Measurements from ENCODE around the gene EXOC8. TPM values are rescaled to one million over a fixed set of nuclear protein-coding genes. Genes with fewer than 3 reads are reported as not detected.

The EXOC8 gene
- total RNA-seq, 1 experiment from 2014 or later, result 11.3 TPM

DNA sequence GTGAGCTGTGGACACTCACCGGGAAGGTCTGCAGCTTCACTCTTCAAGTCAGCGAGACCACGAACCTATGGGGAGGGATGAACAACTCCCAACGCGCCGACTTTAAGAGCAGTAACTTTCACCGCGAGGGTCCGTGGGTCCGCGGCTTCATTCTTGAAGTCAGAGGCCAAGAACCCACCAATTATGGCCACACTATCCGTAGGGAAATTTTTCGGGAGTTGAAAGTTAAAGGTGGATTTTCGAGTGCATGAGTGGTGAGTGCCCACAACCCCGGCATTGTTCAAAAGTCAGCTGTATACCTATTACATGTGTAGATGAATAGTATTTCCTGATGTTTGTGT lies 19.7 kb downstream of the EXOC8 start:
- no peak for DNase-seq (ENCODE audit: low spot score)
- H3K9me3 Mint-ChIP-seq, result peaks cover 4% of the 10 kb centered on the region
- H3K27me3 Mint-ChIP-seq (ENCODE audit: low read depth), result peaks cover 5% of the 10 kb centered on the region
- H3K36me3 Mint-ChIP-seq, result no peaks in the 10 kb centered on the region
- H3K27ac Mint-ChIP-seq, result no peak overlapping the region
- 0 out of 2 replicates have a peak, but pooled peaks have one; percentile 5 for TF ChIP-seq NFYB (CRISPR knock-in tag; conservative IDR thresholded peaks at IDR 0.05; ENCODE audit: low read depth)
- TF ChIP-seq, protein P1, sequence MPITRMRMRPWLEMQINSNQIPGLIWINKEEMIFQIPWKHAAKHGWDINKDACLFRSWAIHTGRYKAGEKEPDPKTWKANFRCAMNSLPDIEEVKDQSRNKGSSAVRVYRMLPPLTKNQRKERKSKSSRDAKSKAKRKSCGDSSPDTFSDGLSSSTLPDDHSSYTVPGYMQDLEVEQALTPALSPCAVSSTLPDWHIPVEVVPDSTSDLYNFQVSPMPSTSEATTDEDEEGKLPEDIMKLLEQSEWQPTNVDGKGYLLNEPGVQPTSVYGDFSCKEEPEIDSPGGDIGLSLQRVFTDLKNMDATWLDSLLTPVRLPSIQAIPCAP (CRISPR knock-in tag; IDR thresholded peaks at IDR 0.05), result no peak
- no peak for TF ChIP-seq TEAD1 (CRISPR knock-in tag; IDR thresholded peaks at IDR 0.05)
- TF ChIP-seq, protein P2, sequence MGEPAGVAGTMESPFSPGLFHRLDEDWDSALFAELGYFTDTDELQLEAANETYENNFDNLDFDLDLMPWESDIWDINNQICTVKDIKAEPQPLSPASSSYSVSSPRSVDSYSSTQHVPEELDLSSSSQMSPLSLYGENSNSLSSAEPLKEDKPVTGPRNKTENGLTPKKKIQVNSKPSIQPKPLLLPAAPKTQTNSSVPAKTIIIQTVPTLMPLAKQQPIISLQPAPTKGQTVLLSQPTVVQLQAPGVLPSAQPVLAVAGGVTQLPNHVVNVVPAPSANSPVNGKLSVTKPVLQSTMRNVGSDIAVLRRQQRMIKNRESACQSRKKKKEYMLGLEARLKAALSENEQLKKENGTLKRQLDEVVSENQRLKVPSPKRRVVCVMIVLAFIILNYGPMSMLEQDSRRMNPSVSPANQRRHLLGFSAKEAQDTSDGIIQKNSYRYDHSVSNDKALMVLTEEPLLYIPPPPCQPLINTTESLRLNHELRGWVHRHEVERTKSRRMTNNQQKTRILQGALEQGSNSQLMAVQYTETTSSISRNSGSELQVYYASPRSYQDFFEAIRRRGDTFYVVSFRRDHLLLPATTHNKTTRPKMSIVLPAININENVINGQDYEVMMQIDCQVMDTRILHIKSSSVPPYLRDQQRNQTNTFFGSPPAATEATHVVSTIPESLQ (CRISPR knock-in tag; IDR thresholded peaks at IDR 0.05), result no peak
- TF ChIP-seq RELA (CRISPR knock-in tag; IDR thresholded peaks at IDR 0.05; ENCODE audit: borderline replicate concordance), result no peak
- TF ChIP-seq JUN (CRISPR knock-in tag; IDR thresholded peaks at IDR 0.05), result no peak
- no peak for TF ChIP-seq ZNF219 (CRISPR knock-in tag; IDR thresholded peaks at IDR 0.05; ENCODE audit: borderline replicate concordance)
- no peaks in the 10 kb centered on the region for H3K4me1 Mint-ChIP-seq
- ChIA-PET CTCF (no interaction called here), POLR2A (no interaction called here)
- H3K4me3 Mint-ChIP-seq, result no peak overlapping the region
- no peak for ATAC-seq

DNA sequence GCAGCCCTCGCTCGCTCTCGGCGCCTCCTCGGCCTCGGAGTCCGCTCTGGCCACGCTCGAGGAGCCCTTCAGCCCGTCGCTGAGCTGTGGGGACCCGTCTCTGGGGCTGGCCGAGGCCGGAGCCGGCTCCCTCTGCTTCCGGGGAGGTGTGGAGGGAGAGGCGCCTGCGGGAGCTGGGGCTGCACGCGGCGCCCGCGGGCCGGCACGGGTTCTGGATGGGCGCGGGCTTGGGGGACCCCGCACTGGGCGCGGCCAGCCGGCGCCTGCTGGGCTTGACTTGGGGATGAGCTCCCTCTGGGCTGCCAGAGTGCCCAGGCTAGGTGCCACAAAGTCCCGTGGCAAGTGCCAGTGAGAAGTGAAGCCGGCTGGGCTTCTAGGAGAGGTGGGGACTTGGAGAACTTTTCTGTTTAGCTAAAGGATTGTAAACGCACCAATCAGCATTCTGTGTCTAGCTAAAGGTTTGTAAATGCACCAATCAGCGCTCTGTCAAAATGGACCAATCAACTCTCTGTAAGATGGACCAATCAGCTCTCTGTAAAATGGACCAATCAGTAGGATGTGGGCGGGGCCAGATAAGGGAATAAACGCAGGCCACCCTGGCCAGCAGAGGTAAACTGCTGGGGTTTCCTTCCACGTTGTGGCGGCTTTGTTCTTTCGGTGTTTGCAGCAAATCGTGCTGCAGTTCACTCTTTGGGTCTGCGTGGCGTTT lies 20.2 kb downstream of the EXOC8 start:
- TF ChIP-seq NFYB (CRISPR knock-in tag; conservative IDR thresholded peaks at IDR 0.05; ENCODE audit: low read depth), result peak; percentile 62
- TF ChIP-seq CREB1 (CRISPR knock-in tag; IDR thresholded peaks at IDR 0.05), result no peak
- ChIA-PET POLR2A (no interaction called here), CTCF (interaction anchor here (1.5 kb wide), 1 partner anchor 283 kb away, joined by 4 read pairs; no protein-coding TSS in a partner anchor)
- H3K27ac Mint-ChIP-seq, result no peak overlapping the region
- H3K36me3 Mint-ChIP-seq, result no peaks in the 10 kb centered on the region
- DNase-seq (ENCODE audit: low spot score) (no peak), ATAC-seq (no peak)
- H3K27me3 Mint-ChIP-seq (ENCODE audit: low read depth), result peaks cover 6% of the 10 kb centered on the region
- H3K9me3 Mint-ChIP-seq, result peaks cover 4% of the 10 kb centered on the region
- no peaks in the 10 kb centered on the region for H3K4me1 Mint-ChIP-seq
- no peak overlapping the region for H3K4me3 Mint-ChIP-seq

DNA sequence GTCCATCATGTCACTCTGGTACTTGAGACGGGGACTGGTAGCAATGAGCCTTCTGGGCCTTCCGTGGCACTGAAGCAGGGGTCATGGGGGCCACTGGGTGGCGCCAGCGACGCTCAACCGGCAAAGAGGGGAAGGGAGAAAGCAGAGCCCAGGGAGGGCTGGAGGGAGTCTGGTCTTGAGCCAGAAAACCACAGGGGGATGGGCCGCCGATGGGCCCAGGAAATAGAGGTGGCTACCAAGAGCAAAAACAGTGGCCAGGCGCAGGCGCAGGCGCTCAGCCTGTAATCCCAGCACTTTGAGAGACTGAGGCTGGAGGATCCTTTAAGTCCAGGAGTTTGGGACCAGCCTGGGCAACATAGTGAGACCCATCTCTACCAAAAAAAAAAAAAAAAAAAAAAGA lies 21.8 kb downstream of the EXOC8 start:
- Mint-ChIP-seq H3K4me3 (no peak overlapping the region), H3K9me3 (peaks cover 4% of the 10 kb centered on the region), H3K4me1 (no peaks in the 10 kb centered on the region), H3K36me3 (no peaks in the 10 kb centered on the region), H3K27ac (no peak overlapping the region), H3K27me3 (ENCODE audit: low read depth) (peaks cover 9% of the 10 kb centered on the region)
- DNase-seq (ENCODE audit: low spot score) (peak; percentile 80), ATAC-seq (peak; percentile 99)
- ChIA-PET CTCF (interaction anchor here (0.6 to 1.6 kb wide), 11 partner anchors 17 to 1222 kb away, joined by 3 to 10 read pairs (median 4); partner anchors contain the start of genes EXOC8 and SPRTN), POLR2A (interaction anchor here (0.6 kb wide), 1 partner anchor 294 kb away, joined by 4 read pairs; no protein-coding TSS in a partner anchor)
- TF ChIP-seq TEAD1 (CRISPR knock-in tag; IDR thresholded peaks at IDR 0.05) (no peak), SMAD4 (CRISPR knock-in tag; IDR thresholded peaks at IDR 0.05) (no peak), ATF1 (CRISPR knock-in tag; IDR thresholded peaks at IDR 0.05) (no peak), MXD4 (CRISPR knock-in tag; IDR thresholded peaks at IDR 0.05; ENCODE audit: borderline replicate concordance) (no peak), ZNF121 (CRISPR knock-in tag; IDR thresholded peaks at IDR 0.05) (peak; percentile 90), ZNF416 (CRISPR knock-in tag; IDR thresholded peaks at IDR 0.05) (peak; percentile 97), GTF2I (CRISPR knock-in tag; conservative IDR thresholded peaks at IDR 0.05) (peak; percentile 89)
- TF ChIP-seq, protein P3, sequence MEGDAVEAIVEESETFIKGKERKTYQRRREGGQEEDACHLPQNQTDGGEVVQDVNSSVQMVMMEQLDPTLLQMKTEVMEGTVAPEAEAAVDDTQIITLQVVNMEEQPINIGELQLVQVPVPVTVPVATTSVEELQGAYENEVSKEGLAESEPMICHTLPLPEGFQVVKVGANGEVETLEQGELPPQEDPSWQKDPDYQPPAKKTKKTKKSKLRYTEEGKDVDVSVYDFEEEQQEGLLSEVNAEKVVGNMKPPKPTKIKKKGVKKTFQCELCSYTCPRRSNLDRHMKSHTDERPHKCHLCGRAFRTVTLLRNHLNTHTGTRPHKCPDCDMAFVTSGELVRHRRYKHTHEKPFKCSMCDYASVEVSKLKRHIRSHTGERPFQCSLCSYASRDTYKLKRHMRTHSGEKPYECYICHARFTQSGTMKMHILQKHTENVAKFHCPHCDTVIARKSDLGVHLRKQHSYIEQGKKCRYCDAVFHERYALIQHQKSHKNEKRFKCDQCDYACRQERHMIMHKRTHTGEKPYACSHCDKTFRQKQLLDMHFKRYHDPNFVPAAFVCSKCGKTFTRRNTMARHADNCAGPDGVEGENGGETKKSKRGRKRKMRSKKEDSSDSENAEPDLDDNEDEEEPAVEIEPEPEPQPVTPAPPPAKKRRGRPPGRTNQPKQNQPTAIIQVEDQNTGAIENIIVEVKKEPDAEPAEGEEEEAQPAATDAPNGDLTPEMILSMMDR (IDR thresholded peaks at IDR 0.05), result 0 out of 2 replicates have a peak, but pooled peaks have one; percentile 45
- TF ChIP-seq, protein P4, sequence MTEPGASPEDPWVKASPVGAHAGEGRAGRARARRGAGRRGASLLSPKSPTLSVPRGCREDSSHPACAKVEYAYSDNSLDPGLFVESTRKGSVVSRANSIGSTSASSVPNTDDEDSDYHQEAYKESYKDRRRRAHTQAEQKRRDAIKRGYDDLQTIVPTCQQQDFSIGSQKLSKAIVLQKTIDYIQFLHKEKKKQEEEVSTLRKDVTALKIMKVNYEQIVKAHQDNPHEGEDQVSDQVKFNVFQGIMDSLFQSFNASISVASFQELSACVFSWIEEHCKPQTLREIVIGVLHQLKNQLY (CRISPR knock-in tag; IDR thresholded peaks at IDR 0.05), result no peak
- TF ChIP-seq, protein P5, sequence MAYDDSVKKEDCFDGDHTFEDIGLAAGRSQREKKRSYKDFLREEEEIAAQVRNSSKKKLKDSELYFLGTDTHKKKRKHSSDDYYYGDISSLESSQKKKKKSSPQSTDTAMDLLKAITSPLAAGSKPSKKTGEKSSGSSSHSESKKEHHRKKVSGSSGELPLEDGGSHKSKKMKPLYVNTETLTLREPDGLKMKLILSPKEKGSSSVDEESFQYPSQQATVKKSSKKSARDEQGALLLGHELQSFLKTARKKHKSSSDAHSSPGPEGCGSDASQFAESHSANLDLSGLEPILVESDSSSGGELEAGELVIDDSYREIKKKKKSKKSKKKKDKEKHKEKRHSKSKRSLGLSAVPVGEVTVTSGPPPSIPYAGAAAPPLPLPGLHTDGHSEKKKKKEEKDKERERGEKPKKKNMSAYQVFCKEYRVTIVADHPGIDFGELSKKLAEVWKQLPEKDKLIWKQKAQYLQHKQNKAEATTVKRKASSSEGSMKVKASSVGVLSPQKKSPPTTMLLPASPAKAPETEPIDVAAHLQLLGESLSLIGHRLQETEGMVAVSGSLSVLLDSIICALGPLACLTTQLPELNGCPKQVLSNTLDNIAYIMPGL (CRISPR knock-in tag; IDR thresholded peaks at IDR 0.05), result no peak

Measured in WTC11 (cell line).